Peyer's patch (tissue), 4 donors: ENCODE data around the gene MOB1B.

Experiments used
- CTCF ChIP-seq, 6 experiments: fragments of 450-650 bp in 4 of 6; fragments of 200-600 bp in 2 of 6; sonication (generic) in 1 of 6; IDR thresholded peaks; one replicate each; pipeline ENCODE4 v1.5.1; 2017 to 2019; ENCODE audit warnings: antibody characterized with exemption in 6 of 6, mild to moderate bottlenecking in 3 of 6, moderate library complexity in 1 of 6
- POLR2A ChIP-seq, 2 donors: fragments of 450-650 bp; IDR thresholded peaks; one replicate each; pipeline ENCODE4 v1.5.1; 2017; ENCODE audit warnings: antibody characterized with exemption in 2 of 2, mild to moderate bottlenecking in 2 of 2, moderate library complexity in 2 of 2

DNA sequence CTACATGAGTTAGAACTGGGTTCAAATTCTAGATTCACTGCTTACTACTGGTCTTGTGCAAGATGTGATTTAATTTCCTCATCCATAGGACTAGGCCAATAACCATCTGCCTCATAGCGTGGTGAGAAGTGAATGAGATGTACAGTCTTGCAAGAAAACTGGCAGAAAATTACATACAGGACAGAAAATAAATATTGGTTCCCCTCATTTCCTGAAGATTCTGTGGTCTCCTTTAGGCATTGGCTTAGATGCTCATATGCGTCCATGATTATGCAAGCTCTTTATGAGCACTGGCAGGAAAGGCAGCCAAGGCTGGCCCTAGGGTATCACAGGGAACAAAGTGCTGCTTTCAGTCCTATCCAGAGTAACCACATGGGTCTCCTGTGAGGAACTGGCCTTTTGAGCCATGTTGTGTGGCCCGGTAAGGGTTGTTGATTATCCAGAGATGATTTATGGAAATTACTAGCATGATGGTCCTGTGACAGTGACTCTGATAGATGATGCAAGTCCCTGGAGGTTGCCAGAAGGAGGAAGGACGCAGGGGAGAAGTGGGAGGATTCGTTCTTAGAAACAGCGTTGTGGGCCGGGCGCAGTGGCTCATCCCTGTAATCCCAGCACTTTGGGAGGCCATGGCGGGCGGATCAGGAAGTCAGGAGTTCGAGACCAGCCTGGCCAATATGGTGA is 9.9 kb upstream of the MOB1B start:
- no peak for TF ChIP-seq CTCF (IDR thresholded peaks at IDR 0.05)
- no peak for TF ChIP-seq POLR2A (IDR thresholded peaks at IDR 0.05)
